Fibroblast of peridontal ligament (primary cell): ENCODE data around the gene DHRS3.
"Not testable (repeated sequence)": the region's sequence is repeated elsewhere in the genome, so short reads cannot be mapped to it uniquely, and the experiment has no call there.

Experiments
- DNase-seq: peaks from one replicate; pipeline ENCODE4 v3.0.0-alpha.2; 2010; ENCODE audit errors: extremely low read depth

Gene DHRS3

GRCh38 chr1:12539320-12539704, 78.7 kb downstream of the DHRS3 start:
- DNase-seq, result no peak

DNA sequence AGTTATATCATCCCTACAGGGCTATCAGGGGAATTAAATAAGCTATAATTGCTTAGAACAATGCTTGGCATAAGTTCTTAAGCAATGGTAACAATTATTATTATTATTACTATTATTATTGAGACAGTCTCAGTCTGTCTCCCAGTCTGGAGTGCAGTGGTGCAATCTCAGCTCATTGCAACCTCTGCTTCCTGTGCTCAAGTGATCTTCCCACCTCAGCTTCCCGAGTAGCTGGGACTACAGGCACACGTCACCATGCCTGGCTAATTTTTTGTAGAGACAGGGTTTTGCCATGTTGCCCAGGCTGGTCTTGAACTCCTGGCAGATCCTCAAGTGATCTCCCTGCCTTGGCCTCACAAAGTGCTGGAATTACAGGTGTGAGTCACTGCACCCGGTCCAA, 79.5 kb downstream of the DHRS3 start:
- not testable (repeated sequence) for DNase-seq

- DNase-seq, result no peak
Observed at GRCh38 chr1:12537906-12538461, 80.0 kb downstream of the DHRS3 start.

- no peak for DNase-seq
Observed at GRCh38 chr1:12537294-12537693, 80.7 kb downstream of the DHRS3 start.

GRCh38 chr1:12536023-12536639, 81.9 kb downstream of the DHRS3 start:
- DNase-seq, result no peak

DNA sequence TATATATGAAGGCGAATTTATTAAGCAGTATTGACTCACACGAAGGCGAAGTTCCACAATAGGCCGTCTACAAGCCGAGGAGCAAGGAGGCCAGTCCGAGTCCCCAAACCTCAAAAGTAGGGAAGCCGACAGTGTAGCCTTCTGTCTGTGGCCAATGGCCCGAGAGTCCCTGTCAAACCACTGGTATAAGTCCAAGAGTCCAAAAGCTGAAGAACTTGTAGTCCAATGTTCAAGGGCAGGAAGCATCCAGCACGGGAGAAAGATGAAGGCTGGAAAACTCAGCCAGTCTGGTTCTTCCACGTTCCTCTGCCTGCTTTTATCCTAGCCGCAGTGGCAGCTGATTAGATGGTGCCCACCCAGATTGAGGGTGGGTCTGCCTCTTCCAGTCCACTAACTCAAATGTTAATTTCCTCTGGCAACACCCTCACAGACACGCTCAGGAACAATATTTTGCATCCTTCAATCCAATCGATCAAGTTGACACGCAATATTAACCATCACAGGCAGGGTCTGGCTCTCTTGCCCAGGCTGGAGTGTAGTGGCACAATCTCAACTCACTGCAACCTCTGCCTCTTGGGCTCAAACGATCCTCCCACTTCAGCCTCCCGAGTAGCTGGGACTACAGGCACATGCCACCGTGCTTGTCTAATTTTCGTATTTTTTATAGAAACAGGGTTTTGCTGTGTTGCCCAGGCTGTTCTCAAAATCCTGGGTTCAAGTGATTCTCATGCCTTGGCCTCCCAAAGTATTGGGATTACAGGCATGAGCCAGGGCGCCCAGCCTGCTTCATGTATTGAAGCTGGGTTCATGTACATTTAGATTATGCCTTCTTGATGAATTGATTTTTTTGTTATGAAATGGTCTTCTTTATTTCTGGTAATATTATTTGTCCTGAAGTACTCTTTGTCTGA, 85.3 kb downstream of the DHRS3 start:
- DNase-seq, result no peak

DNA sequence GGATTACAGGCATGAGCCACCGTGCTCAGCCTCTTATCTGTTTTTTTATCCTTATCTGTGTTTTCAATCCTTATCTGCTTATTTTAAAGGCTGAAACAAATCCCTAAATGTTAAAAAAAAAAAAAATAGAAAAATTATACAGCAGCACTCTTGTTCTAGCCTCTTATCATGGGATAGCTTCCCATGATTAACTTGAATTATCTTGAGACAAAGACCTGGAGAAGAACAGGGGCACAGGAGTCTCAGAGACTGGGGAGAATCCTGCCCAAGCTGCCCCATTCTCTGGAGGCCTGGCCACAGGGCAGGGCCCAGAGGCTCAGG, 86.9 kb downstream of the DHRS3 start:
- no peak for DNase-seq

- DNase-seq, result no peak
Observed at GRCh38 chr1:12530462-12531178, 87.4 kb downstream of the DHRS3 start.

GRCh38 chr1:12529640-12530174, 88.3 kb downstream of the DHRS3 start:
- no peak for DNase-seq

DNA sequence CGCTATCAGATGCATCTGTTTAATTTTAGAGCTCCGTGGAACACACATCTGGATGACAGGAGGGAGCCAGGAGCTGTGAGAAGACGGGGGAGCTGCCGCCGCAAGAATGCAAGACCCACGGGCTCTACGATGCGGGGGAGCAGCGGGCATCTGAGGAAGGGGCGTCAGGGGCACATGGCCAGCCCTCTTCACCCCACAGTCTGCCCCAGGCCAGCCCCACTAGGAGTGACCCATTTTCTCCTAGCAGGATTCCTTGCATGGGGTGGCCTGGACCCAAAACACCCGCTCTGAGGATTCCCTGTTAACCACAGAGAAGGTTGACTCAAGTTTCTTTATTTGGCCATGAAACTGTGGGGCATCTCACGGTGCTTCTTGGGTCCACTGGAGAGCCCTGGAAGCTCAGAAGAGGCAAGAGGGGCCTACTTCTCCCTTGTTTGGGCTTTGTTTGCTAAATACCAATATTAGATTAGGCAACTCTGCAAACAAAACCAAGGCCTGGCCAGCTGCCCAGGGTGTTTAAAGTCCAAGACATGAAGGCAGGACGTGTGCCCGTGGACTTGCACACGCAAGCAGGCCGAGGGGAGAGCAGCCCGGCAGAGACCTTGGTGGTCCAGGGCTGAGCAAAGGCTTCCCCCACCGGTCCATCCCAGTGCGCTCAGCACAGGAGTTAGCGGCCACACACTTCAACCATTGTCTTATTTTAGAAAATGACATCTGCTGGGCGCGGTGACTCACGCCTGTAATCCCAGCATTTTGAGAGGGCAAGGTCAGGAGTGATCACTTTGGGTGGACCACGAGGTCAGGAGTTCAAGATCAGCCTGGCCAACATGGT, 89.8 kb downstream of the DHRS3 start:
- peak; percentile 79 for DNase-seq

DNA sequence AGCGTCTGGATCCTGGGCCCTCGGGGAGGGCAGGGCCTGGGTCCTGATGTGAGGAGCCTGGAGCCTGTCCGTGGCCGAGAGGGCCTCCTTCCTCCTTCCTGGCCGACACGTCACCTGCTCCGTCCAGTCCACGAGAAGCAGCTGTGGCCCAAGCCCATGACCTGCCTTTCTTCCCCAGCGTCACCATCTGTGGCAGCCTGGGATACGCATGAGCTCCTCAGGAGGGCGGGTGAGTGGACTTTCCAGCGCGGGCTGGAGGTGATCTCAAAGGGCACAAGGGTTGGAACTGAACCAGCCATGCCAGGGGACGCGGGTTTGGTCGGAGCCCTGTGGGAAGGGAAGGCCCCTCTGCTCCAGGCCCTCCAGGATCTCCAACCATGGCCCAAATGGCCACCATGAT, 90.4 kb downstream of the DHRS3 start:
- no peak for DNase-seq

DNA sequence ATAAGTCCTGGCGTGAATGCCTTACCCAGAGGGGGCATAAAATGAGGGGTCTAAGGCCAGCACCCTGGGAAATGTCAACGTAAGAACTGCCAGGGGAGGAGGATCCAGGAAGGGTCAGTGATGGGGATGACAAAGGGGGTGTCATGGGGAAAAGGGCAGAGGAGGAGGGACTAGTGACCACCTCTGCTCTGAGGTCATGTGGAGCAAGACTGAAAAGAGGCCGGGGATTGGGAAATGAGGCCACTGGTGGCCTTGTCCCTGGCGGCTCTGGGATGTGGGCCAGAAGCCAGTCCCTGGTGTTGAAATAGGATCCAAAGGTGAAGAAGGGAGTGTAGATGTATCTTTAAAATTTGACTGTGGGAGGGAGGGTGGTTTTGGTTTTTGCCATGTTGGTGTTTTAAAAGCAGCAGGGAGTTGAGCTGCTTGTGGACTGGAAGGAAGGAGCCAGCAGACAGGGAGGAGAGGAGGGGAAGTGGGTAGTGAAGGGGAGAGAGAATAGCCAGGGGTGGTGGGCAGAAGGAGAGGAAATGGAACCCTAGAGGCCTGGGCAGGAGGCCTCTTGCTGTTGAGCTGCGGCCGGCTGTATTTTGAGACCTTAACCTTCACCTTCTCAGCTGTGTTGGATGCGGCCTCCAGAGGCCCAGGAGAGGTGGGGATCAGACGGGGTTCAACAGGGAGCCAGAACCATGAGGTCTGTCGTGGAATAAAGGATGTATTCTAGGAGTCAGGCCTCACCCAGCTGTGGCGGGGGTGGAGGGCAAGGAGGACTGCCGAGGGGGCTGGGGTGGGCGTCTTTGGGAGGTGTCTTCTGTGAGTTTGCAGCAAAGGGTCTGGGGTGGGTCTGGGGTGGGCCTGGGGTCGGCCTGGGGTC, 92.5 kb downstream of the DHRS3 start:
- DNase-seq, result no peak

DNA sequence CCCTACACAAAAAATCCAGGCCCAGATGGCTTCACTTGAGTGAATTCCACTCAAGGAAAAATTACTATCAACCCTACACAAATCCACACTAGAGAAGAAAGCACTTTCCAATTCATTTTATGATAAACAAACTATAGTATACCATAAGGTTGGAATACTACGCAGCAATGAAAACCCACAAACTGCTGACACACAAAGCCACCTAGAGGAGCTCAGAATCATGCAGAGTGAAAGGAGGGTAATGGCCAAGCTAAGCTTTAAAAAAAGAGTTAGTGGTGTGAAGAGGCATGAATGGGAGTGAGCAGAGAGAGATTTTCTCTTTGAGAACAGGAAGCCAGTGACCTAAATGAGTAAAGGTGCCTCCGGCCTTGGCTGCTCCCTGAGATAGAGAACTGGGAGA, 93.7 kb downstream of the DHRS3 start:
- no peak for DNase-seq

GRCh38 chr1:12522780-12523179, 95.2 kb downstream of the DHRS3 start:
- DNase-seq, result not testable (repeated sequence)

GRCh38 chr1:12521096-12521495, 96.9 kb downstream of the DHRS3 start:
- no peak for DNase-seq

DNA sequence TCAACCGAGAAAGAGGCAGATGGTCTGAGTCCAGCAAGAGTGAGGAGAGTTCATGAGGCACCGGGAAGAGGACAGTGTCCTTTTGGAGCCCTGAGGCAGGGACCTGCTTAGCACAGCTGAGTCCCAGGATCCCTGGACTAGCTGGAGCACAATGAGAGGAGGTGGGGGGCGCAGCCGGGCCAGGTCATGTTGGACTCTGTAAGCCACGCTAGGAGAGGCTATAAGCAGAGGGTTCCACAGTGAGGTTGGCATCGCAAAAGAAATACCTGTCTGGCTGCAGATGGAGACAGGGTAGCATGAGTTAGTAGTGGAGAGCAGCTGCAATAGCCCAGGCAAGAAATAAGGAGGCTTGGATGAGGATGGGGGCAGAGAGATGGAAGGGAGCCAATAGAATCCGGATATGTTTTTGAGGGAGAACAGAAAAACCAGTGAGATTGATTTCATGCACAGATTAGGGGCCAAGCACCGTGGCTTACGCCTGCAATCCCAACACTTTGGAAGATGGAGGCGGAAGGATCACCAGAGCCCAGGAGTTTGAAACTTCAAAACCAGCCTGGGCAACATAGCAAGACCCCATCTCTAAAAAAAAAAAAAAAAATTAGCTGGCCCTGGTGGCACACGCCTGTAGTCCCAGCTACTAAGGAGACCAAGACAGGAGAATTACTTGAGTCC, 98.2 kb downstream of the DHRS3 start:
- no peak for DNase-seq

DNA sequence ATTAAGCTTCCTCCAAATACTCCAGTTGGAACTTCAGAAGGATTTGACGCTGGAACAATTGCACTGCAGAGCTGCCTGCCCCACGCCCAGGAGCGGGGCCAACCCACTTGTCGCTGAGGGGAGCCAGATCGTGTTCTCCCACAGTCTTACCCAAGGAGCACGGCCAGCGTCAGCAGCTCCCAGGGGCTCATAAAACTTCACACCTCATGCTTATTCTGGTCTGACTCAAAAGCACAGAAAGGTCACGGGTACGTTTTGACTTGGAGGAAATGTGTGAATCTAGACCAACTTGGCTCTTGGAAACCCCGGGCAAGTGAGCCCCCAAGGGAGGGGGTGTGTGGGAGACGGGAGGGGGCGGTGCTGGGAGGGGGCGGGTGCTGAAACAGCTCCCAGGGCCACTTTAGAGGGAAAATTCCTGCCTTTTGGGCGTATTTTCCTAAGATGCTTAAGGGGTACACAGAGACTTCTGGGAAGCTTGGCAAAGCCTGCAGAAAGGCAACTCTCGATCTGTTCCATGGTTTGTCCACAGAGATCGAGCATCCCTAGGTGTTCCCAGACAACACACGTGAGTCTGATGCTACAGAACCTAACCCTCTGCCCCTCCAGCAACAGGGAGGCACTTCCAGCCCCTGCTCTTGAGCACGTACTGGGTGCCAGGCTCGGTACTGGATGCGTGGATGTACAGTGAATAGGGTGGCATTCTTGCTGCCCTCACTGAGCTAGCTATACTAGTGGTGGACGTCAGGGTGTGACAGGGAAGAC, 98.9 kb downstream of the DHRS3 start:
- DNase-seq, result peak; percentile 56
